IMR-90 (cell line): ENCODE results near the gene CDS2. TPM values are rescaled to one million over a fixed set of nuclear protein-coding genes. Genes with fewer than 3 reads are reported as not detected.

Experiments
- ATAC-seq: fragments of 200-7000 bp; cut with Tn5 transposase; 2 replicates; pipeline ENCODE4 v1.9.1; 2020; ENCODE audit warnings: low read depth, mild to moderate bottlenecking, moderate library complexity
- BruUV-seq: library from RNA; stranded (reverse); fragments of 400-500 nt; replicated peaks from 2 replicates; lab custom pipeline; 2021; lab: Mats Ljungman, UMichigan
- CTCF ChIA-PET: fragments of 300-600 bp; formaldehyde crosslinking; extraction: SDS; loops from one replicate; lab custom pipeline; 2021; ENCODE audit warnings: antibody characterized with exemption; lab: Yijun Ruan, JAX
- POLR2A ChIA-PET: fragments of 300-600 bp; sonication (Branson Sonifier 250); formaldehyde crosslinking; loops from one replicate; lab custom pipeline; 2022; ENCODE audit warnings: antibody characterized with exemption; ENCODE audit not compliant: unreplicated experiment; lab: Charles Lee
- DNase-seq: peaks from one replicate; pipeline ENCODE4 v3.0.0; 2013
- H2AFZ ChIP-seq: replicated peaks from 2 replicates; pipeline ENCODE3; 2013; ENCODE audit warnings: low read length, mild to moderate bottlenecking; ENCODE audit not compliant: poor library complexity
- H2AK5ac ChIP-seq: 2 replicates; pipeline ENCODE4 v1.6.1; 2013; ENCODE audit warnings: low read depth, low read length, inconsistent platforms
- H2AK9ac ChIP-seq: replicated peaks from 2 replicates; pipeline ENCODE3; 2013; ENCODE audit warnings: mild to moderate bottlenecking, low read depth, low read length, moderate library complexity; ENCODE audit not compliant: poor library complexity
- H2BK120ac ChIP-seq: 2 replicates; pipeline ENCODE4 v1.6.1; 2013; ENCODE audit warnings: low read depth, low read length, inconsistent platforms
- H2BK15ac ChIP-seq: 3 replicates; pipeline ENCODE4 v1.6.1; 2013; ENCODE audit warnings: low read depth, low read length, inconsistent platforms
- H2BK20ac ChIP-seq: 2 replicates; pipeline ENCODE4 v1.6.1; 2013; ENCODE audit warnings: low read depth, mild to moderate bottlenecking, inconsistent platforms, low read length, moderate library complexity
- H2BK5ac ChIP-seq: 2 replicates; pipeline ENCODE4 v1.6.1; 2013; ENCODE audit warnings: mild to moderate bottlenecking, low read depth, low read length, inconsistent platforms; ENCODE audit not compliant: poor library complexity, severe bottlenecking
- H3K14ac ChIP-seq: replicated peaks from 2 replicates; pipeline ENCODE4 v1.6.1; 2013; ENCODE audit warnings: low read depth, low read length, inconsistent platforms
- H3K18ac ChIP-seq: 2 replicates; pipeline ENCODE4 v1.6.1; 2013; ENCODE audit warnings: low read depth, low read length, control low read depth
- H3K23ac ChIP-seq: 2 replicates; pipeline ENCODE4 v1.6.1; 2013; ENCODE audit warnings: low read depth, low read length, inconsistent platforms
- H3K27ac ChIP-seq: 2 replicates; pipeline ENCODE4 v1.5.1; 2013; ENCODE audit warnings: mild to moderate bottlenecking, control low read depth, low read length; ENCODE audit not compliant: insufficient read depth
- H3K27me3 ChIP-seq: 2 replicates; pipeline ENCODE4 v1.6.1; 2013; ENCODE audit warnings: low read length; ENCODE audit not compliant: control insufficient read depth, insufficient read depth
- H3K36me3 ChIP-seq: 2 replicates; pipeline ENCODE4 v1.6.1; 2013; ENCODE audit warnings: low read length, mixed read lengths; ENCODE audit not compliant: control insufficient read depth, insufficient read depth
- H3K4ac ChIP-seq: 2 replicates; pipeline ENCODE4 v1.6.1; 2013; ENCODE audit warnings: low read depth, low read length, inconsistent platforms
- H3K4me1 ChIP-seq: 2 replicates; pipeline ENCODE4 v1.6.1; 2013; ENCODE audit warnings: low read length, mixed read lengths; ENCODE audit not compliant: control insufficient read depth, insufficient read depth
- H3K4me2 ChIP-seq: 2 replicates; pipeline ENCODE4 v1.6.1; 2013; ENCODE audit warnings: low read depth, mild to moderate bottlenecking, control low read depth, low read length, moderate library complexity
- H3K4me3 ChIP-seq: 2 replicates; pipeline ENCODE4 v1.5.1; 2013; ENCODE audit warnings: low read depth, mild to moderate bottlenecking, control low read depth, low read length, moderate library complexity; ENCODE audit not compliant: insufficient read depth
- H3K56ac ChIP-seq: 2 replicates; pipeline ENCODE4 v1.6.1; 2013; ENCODE audit warnings: low read length, inconsistent platforms; ENCODE audit not compliant: insufficient read depth; ENCODE audit errors: extremely low read depth
- H3K79me1 ChIP-seq, 2 experiments: 2 replicates each; pipeline ENCODE4 v1.6.1; 2013; ENCODE audit warnings: low read length in 2 of 2, inconsistent platforms in 1 of 2, low read depth in 1 of 2
- H3K9ac ChIP-seq: 2 replicates; pipeline ENCODE4 v1.6.1; 2013; ENCODE audit warnings: low read depth, low read length, control low read depth
- H3K9me1 ChIP-seq: 2 replicates; pipeline ENCODE4 v1.6.1; 2013; ENCODE audit warnings: low read length, inconsistent platforms; ENCODE audit not compliant: insufficient read depth
- H3K9me3 ChIP-seq: 2 replicates; pipeline ENCODE4 v1.6.1; 2013; ENCODE audit warnings: low read length; ENCODE audit not compliant: control insufficient read depth, insufficient read depth
- H4K20me1 ChIP-seq: 2 replicates; pipeline ENCODE4 v1.6.1; 2013; ENCODE audit warnings: low read length, inconsistent platforms; ENCODE audit not compliant: insufficient read depth
- H4K5ac ChIP-seq: 2 replicates; pipeline ENCODE4 v1.6.1; 2013; ENCODE audit warnings: mild to moderate bottlenecking, low read depth, low read length, control low read depth
- H4K8ac ChIP-seq, 2 experiments: 2 replicates each; pipeline ENCODE4 v1.6.1; 2013; ENCODE audit warnings: low read depth in 2 of 2, low read length in 2 of 2, control low read depth in 1 of 2, inconsistent platforms in 1 of 2
- H4K91ac ChIP-seq: 2 replicates; pipeline ENCODE4 v1.6.1; 2013; ENCODE audit warnings: low read depth, low read length, inconsistent platforms; ENCODE audit not compliant: insufficient read depth
- BHLHE40 ChIP-seq: fragments of 150-350 bp; IDR thresholded peaks from 2 replicates; pipeline ENCODE4 v1.6.1; 2016; ENCODE audit warnings: mild to moderate bottlenecking, low read depth, low read length
- CEBPB ChIP-seq: IDR thresholded peaks from 2 replicates; pipeline ENCODE4 v1.6.1; 2012; ENCODE audit warnings: low read depth, low read length, improper control_type of control experiment
- CTCF ChIP-seq: conservative IDR thresholded peaks from 2 replicates; pipeline ENCODE4 v1.5.1; 2012; ENCODE audit warnings: mild to moderate bottlenecking, low read depth, low read length, improper control_type of control experiment
- ELK1 ChIP-seq: fragments of 150-350 bp; IDR thresholded peaks from 2 replicates; pipeline ENCODE4 v1.6.1; 2016; ENCODE audit warnings: low read depth, mild to moderate bottlenecking, low read length, moderate library complexity, borderline replicate concordance
- MAFK ChIP-seq: IDR thresholded peaks from 2 replicates; pipeline ENCODE4 v1.6.1; 2012; ENCODE audit warnings: low read depth, low read length, improper control_type of control experiment
- MAZ ChIP-seq: IDR thresholded peaks from 2 replicates; pipeline ENCODE4 v1.6.1; 2012; ENCODE audit warnings: low read depth, mild to moderate bottlenecking, low read length, improper control_type of control experiment, moderate library complexity, borderline replicate concordance
- MXI1 ChIP-seq: IDR thresholded peaks from 2 replicates; pipeline ENCODE4 v1.6.1; 2012; ENCODE audit warnings: low read depth, mild to moderate bottlenecking, low read length, moderate library complexity, borderline replicate concordance
- NFE2L2 ChIP-seq: fragments of 150-350 bp; IDR thresholded peaks from 2 replicates; pipeline ENCODE4 v1.6.1; 2016; ENCODE audit warnings: low read depth, mild to moderate bottlenecking, low read length
- POLR2A ChIP-seq: IDR thresholded peaks from 2 replicates; pipeline ENCODE4 v1.6.1; 2012; ENCODE audit warnings: mild to moderate bottlenecking, low read depth, low read length
- RAD21 ChIP-seq: IDR thresholded peaks from 2 replicates; pipeline ENCODE4 v1.6.1; 2012; ENCODE audit warnings: low read length, improper control_type of control experiment
- RCOR1 ChIP-seq: IDR thresholded peaks from 2 replicates; pipeline ENCODE4 v1.6.1; 2012; ENCODE audit warnings: mild to moderate bottlenecking, low read length, improper control_type of control experiment; ENCODE audit not compliant: insufficient replicate concordance
- SMC3 ChIP-seq: fragments of 150-350 bp; IDR thresholded peaks from 2 replicates; pipeline ENCODE4 v1.6.1; 2016; ENCODE audit warnings: low read depth, mild to moderate bottlenecking, antibody characterized with exemption, low read length, moderate library complexity
- WGBS, 2 experiments: methylation state at CpG; one replicate each; pipeline versions ENCODE4 v1.1.5 to v1.1.7; 2013; ENCODE audit warnings: missing lambda C conversion rate in 2 of 2; ENCODE audit not compliant: insufficient read length in 1 of 2; ENCODE audit errors: extremely low coverage in 2 of 2; 5-methylcytosine and 5-hydroxymethylcytosine counted together
- dilution Hi-C: fragments of 300-500 bp; cut with HindIII; formaldehyde crosslinking; loops from one replicate; pipeline ENCODE4 v1.14.3; 2018; ENCODE audit warnings: low sequenced_read_pairs; ENCODE audit not compliant: unreplicated experiment
- in situ Hi-C: fragments of 300-500 bp; cut with MboI; formaldehyde crosslinking; loops from 3 replicates; pipeline ENCODE4 v1.14.3; 2019; ENCODE audit warnings: low sequenced_read_pairs, inconsistent platforms, mixed read lengths
- intact Hi-C: fragments of 100-400 bp; cut with micrococcal nuclease; formaldehyde crosslinking; loops from 2 replicates; pipeline ENCODE4 v1.10.0; 2022
- polyA plus RNA-seq, 3 experiments: library from polyadenylated mRNA; depleted of rRNA; stranded (reverse); fragments of >200 nt; gene quantifications; 2 replicates each; pipeline ENCODE4 v1.2.3, GENCODE V29; 2012; ENCODE audit warnings: low replicate concordance in 1 of 3
- total RNA-seq: library from RNA; depleted of rRNA; stranded (reverse); fragments of >200 nt; gene quantifications from 2 replicates; pipeline ENCODE4 v1.2.3, GENCODE V29; 2012
- TF ChIP-seq, protein P1 (sequence below): fragments of 150-350 bp; IDR thresholded peaks from 2 replicates; pipeline ENCODE4 v1.6.1; 2017; ENCODE audit warnings: mild to moderate bottlenecking, antibody characterized with exemption, low read length, low read depth

CDS2 gene
- total and polyA plus RNA-seq, 2 of the 4 experiments (the other 2 are of a cell fraction), result 17.0 to 47.1 TPM

DNA sequence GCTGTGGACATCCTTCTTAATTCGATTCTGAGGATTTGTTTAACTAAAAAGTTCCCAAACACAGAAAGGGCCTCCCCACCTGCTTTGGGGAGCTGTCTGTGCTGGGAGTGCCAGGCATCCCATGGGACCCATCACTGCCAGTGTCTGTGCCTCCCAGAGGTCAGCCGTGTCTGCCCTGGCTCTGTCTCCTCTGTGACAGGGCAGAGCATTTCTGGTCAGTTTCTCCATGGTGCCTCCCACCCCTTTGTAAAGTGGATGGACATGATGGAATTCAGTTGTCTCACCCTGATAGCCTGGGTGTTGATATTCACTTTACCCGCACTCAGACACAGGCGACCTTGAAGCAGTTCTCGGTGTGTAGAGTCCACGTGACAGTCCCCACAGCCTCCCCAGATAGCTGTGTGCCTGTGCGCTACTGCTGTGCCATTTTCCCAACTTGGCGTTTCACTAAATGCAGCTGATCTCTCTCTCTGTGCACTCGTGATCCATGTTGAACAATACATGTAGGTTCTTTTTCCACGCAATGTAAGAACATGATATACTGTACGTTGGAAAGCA lies 70.5 kb downstream of the CDS2 start:
- H2AK5ac ChIP-seq, result no peak overlapping the region
- no peak overlapping the region for H3K9ac ChIP-seq
- H3K9me1 ChIP-seq, result peaks cover 8% of the 10 kb centered on the region
- H2BK20ac ChIP-seq, result no peak overlapping the region
- no peak overlapping the region for H2BK5ac ChIP-seq
- no peak for ATAC-seq
- H3K4me1 ChIP-seq, result peaks cover 4% of the 10 kb centered on the region
- no peak overlapping the region for H3K4ac ChIP-seq
- H4K20me1 ChIP-seq, result 0 out of 2 replicates have a peak, but pooled peaks cover 4% of the 10 kb centered on the region
- H3K27ac ChIP-seq, result no peak overlapping the region
- H3K4me2 ChIP-seq, result no peak overlapping the region
- in situ Hi-C loops (no loop called here), intact Hi-C loops (no loop called here), dilution Hi-C loops (no loop called here)
- POLR2A ChIA-PET, result no interaction called here
- no peak overlapping the region for H3K23ac ChIP-seq
- no peak overlapping the region for H3K14ac ChIP-seq
- H3K9me3 ChIP-seq, result no peaks in the 10 kb centered on the region
- no peak overlapping the region for H2BK120ac ChIP-seq
- CTCF ChIA-PET, result no interaction called here
- peaks cover 0 to 25% of the 10 kb centered on the region in 2 experiments; a peak in 2 of 4 replicates for H3K79me1 ChIP-seq
- H2AFZ ChIP-seq, result no peak overlapping the region
- no TSS peak for BruUV-seq
- no peak overlapping the region for H2AK9ac ChIP-seq
- H2BK15ac ChIP-seq, result no peak overlapping the region
- H3K27me3 ChIP-seq, result no peaks in the 10 kb centered on the region
- no peak overlapping the region for H3K18ac ChIP-seq
- no peak overlapping the region for H3K4me3 ChIP-seq
- no peak overlapping the region for H3K56ac ChIP-seq
- H4K8ac ChIP-seq, result no peak overlapping the region
- no peak overlapping the region for H4K5ac ChIP-seq
- no peak for DNase-seq
- H4K91ac ChIP-seq, result no peak overlapping the region
- H3K36me3 ChIP-seq, result peaks cover 10% of the 10 kb centered on the region; the same call in 1 of the 2 replicates
- TF ChIP-seq BHLHE40, result no peak
- TF ChIP-seq RCOR1, result no peak
- TF ChIP-seq POLR2A, result no peak
- TF ChIP-seq MAZ, result no peak
- no peak for TF ChIP-seq MXI1
- no peak for TF ChIP-seq CTCF
- TF ChIP-seq, protein P1, sequence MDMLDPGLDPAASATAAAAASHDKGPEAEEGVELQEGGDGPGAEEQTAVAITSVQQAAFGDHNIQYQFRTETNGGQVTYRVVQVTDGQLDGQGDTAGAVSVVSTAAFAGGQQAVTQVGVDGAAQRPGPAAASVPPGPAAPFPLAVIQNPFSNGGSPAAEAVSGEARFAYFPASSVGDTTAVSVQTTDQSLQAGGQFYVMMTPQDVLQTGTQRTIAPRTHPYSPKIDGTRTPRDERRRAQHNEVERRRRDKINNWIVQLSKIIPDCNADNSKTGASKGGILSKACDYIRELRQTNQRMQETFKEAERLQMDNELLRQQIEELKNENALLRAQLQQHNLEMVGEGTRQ, result no peak
- TF ChIP-seq ELK1, result no peak
- TF ChIP-seq CEBPB, result no peak
- no peak for TF ChIP-seq RAD21
- TF ChIP-seq NFE2L2, result no peak
- TF ChIP-seq MAFK, result no peak
- no peak for TF ChIP-seq SMC3
- 100% methylated on average over 1 of the region's 11 CpGs; no CpG with 5 or more reads in 1 of the 2 experiments for WGBS, 2 experiments
